H9 (cell line): Measurements from ENCODE around the gene JAG2. TPM values are rescaled to one million over a fixed set of nuclear protein-coding genes. Genes with fewer than 3 reads are reported as not detected.

Source experiments
- DNase-seq: peaks from one replicate; pipeline ENCODE4 v3.0.0-alpha.2; 2017
- H2AFZ ChIP-seq: one replicate; pipeline ENCODE4 v1.6.1; 2013; ENCODE audit warnings: mild to moderate bottlenecking, low read length, control low read depth, moderate library complexity
- H2AK5ac ChIP-seq: 2 replicates; pipeline ENCODE4 v1.6.1; 2013; ENCODE audit warnings: low read length, control low read depth, mixed read lengths; ENCODE audit not compliant: insufficient read length
- H2BK120ac ChIP-seq: one replicate; pipeline ENCODE4 v1.6.1; 2013; ENCODE audit warnings: low read depth, mild to moderate bottlenecking, low read length, control low read depth, inconsistent platforms; ENCODE audit not compliant: poor library complexity, severe bottlenecking
- H2BK12ac ChIP-seq: 2 replicates; pipeline ENCODE4 v1.6.1; 2013; ENCODE audit warnings: low read length, control low read depth, mixed read lengths, low read depth; ENCODE audit not compliant: insufficient read length
- H2BK15ac ChIP-seq: 2 replicates; pipeline ENCODE4 v1.6.1; 2013; ENCODE audit warnings: low read depth, low read length, control low read depth
- H2BK20ac ChIP-seq: one replicate; pipeline ENCODE4 v1.6.1; 2013; ENCODE audit warnings: low read depth, mild to moderate bottlenecking, low read length, control low read depth, inconsistent platforms; ENCODE audit not compliant: poor library complexity, severe bottlenecking
- H2BK5ac ChIP-seq: 2 replicates; pipeline ENCODE4 v1.6.1; 2013; ENCODE audit warnings: low read length, control low read depth, mixed read lengths; ENCODE audit not compliant: insufficient read length
- H3K14ac ChIP-seq: 2 replicates; pipeline ENCODE4 v1.6.1; 2013; ENCODE audit warnings: low read length, control low read depth; ENCODE audit not compliant: insufficient read depth
- H3K18ac ChIP-seq: 2 replicates; pipeline ENCODE4 v1.6.1; 2013; ENCODE audit warnings: low read depth, mild to moderate bottlenecking, mixed read lengths, low read length, control low read depth; ENCODE audit not compliant: insufficient read length
- H3K23ac ChIP-seq: 2 replicates; pipeline ENCODE4 v1.6.1; 2013; ENCODE audit warnings: low read length, control low read depth, mixed read lengths, low read depth; ENCODE audit not compliant: insufficient read length
- H3K23me2 ChIP-seq: 2 replicates; pipeline ENCODE4 v1.6.1; 2013; ENCODE audit warnings: low read depth, mild to moderate bottlenecking, mixed read lengths, low read length, control low read depth; ENCODE audit not compliant: insufficient read length, poor library complexity, severe bottlenecking
- H3K27ac ChIP-seq: 2 replicates; pipeline ENCODE4 v1.5.1; 2013; ENCODE audit warnings: low read length, control low read depth, mixed read lengths, low read depth; ENCODE audit not compliant: insufficient read length
- H3K27me3 ChIP-seq: 2 replicates; pipeline ENCODE4 v1.6.1; 2013; ENCODE audit warnings: low read length, control low read depth, inconsistent platforms; ENCODE audit not compliant: insufficient read depth
- H3K4ac ChIP-seq: 2 replicates; pipeline ENCODE4 v1.6.1; 2013; ENCODE audit warnings: low read depth, mild to moderate bottlenecking, control low read depth, inconsistent platforms, low read length, moderate library complexity
- H3K4me1 ChIP-seq: 2 replicates; pipeline ENCODE4 v1.6.1; 2013; ENCODE audit warnings: low read length, control low read depth, inconsistent platforms; ENCODE audit not compliant: insufficient read depth
- H3K4me2 ChIP-seq: 2 replicates; pipeline ENCODE4 v1.6.1; 2013; ENCODE audit warnings: low read length, control low read depth, mixed read lengths; ENCODE audit not compliant: insufficient read length, insufficient read depth
- H3K56ac ChIP-seq: 2 replicates; pipeline ENCODE4 v1.6.1; 2013; ENCODE audit warnings: low read depth, mild to moderate bottlenecking, mixed read lengths, low read length, control low read depth; ENCODE audit not compliant: insufficient read length
- H3K79me1 ChIP-seq: 2 replicates; pipeline ENCODE4 v1.6.1; 2013; ENCODE audit warnings: low read depth, mild to moderate bottlenecking, moderate library complexity, low read length, control low read depth, inconsistent platforms; ENCODE audit not compliant: insufficient read depth, poor library complexity, severe bottlenecking
- H3K79me2 ChIP-seq: 2 replicates; pipeline ENCODE4 v1.6.1; 2013; ENCODE audit warnings: low read length, control low read depth, inconsistent platforms; ENCODE audit not compliant: insufficient read depth
- H3K9ac ChIP-seq: 2 replicates; pipeline ENCODE4 v1.6.1; 2013; ENCODE audit warnings: low read length, control low read depth, mixed read lengths; ENCODE audit not compliant: insufficient read length; ENCODE audit errors: extremely low read depth
- H3K9me3 ChIP-seq: one replicate; pipeline ENCODE4 v1.6.1; 2013; ENCODE audit warnings: low read depth, low read length, inconsistent platforms; ENCODE audit not compliant: control insufficient read depth
- H3T11ph ChIP-seq: one replicate; pipeline ENCODE4 v1.6.1; 2013; ENCODE audit warnings: mild to moderate bottlenecking, low read length, control low read depth, inconsistent platforms
- H4K20me1 ChIP-seq: one replicate; pipeline ENCODE4 v1.6.1; 2013; ENCODE audit not compliant: control insufficient read depth, insufficient read length, insufficient read depth
- H4K5ac ChIP-seq: 2 replicates; pipeline ENCODE4 v1.6.1; 2013; ENCODE audit warnings: low read depth, mild to moderate bottlenecking, mixed read lengths, low read length, control low read depth; ENCODE audit not compliant: insufficient read length
- H4K8ac ChIP-seq: replicated peaks from 2 replicates; pipeline ENCODE4 v1.6.1; 2013; ENCODE audit warnings: low read length, control low read depth, mixed read lengths, low read depth; ENCODE audit not compliant: insufficient read length
- H4K91ac ChIP-seq: 2 replicates; pipeline ENCODE4 v1.6.1; 2013; ENCODE audit warnings: low read depth, mild to moderate bottlenecking, moderate library complexity, mixed read lengths, low read length, control low read depth; ENCODE audit not compliant: insufficient read length
- H3K27ac Mint-ChIP-seq, 3 experiments: 2 replicates in 2 of 3; 3 replicates in 1 of 3; pipeline ENCODE4 v1.8.0; 2020 to 2021; ENCODE audit warnings: mixed read lengths in 3 of 3, mild to moderate bottlenecking in 1 of 3, moderate library complexity in 1 of 3
- H3K27me3 Mint-ChIP-seq: 2 replicates; pipeline ENCODE4 v1.8.0; 2021; ENCODE audit warnings: low read depth, mild to moderate bottlenecking, moderate library complexity, mixed read lengths
- H3K36me3 Mint-ChIP-seq, 3 experiments: 2 replicates in 2 of 3; 3 replicates in 1 of 3; pipeline ENCODE4 v1.8.0; 2020 to 2021; ENCODE audit warnings: low read depth in 3 of 3, mixed read lengths in 3 of 3; ENCODE audit not compliant: insufficient read depth in 1 of 3
- H3K4me1 Mint-ChIP-seq, 2 experiments: 2 replicates each; pipeline ENCODE4 v1.8.0; 2020; ENCODE audit warnings: mixed read lengths in 2 of 2
- H3K4me3 Mint-ChIP-seq, 2 experiments: 2 replicates in 1 of 2; 3 replicates in 1 of 2; pipeline ENCODE4 v1.8.0; 2020 to 2021; ENCODE audit warnings: mild to moderate bottlenecking in 2 of 2, mixed read lengths in 2 of 2, moderate library complexity in 1 of 2
- H3K9me3 Mint-ChIP-seq, 2 experiments: 2 replicates in 1 of 2; 3 replicates in 1 of 2; pipeline ENCODE4 v1.8.0; 2020; ENCODE audit warnings: mild to moderate bottlenecking in 2 of 2, mixed read lengths in 2 of 2, moderate library complexity in 1 of 2
- CTCF ChIP-seq: fragments of 200-600 bp; sonication (generic); conservative IDR thresholded peaks from 3 replicates; pipeline ENCODE4 v1.8.0; 2021; ENCODE audit warnings: antibody characterized with exemption, mild to moderate bottlenecking
- WGBS: extraction: QIAGEN DNeasy Blood & Tissue Kit; methylation state at CpG from one replicate; pipeline ENCODE4 v1.1.7; 2013; ENCODE audit warnings: missing lambda C conversion rate, low lambda C conversion rate, mixed read lengths; ENCODE audit not compliant: insufficient read length; ENCODE audit errors: extremely low coverage; 5-methylcytosine and 5-hydroxymethylcytosine counted together
- total RNA-seq: library from RNA; stranded (reverse); gene quantifications from 2 replicates; pipeline ENCODE4 v1.2.1, GENCODE V29; 2021

The JAG2 gene
- total RNA-seq, 1 experiment from 2014 or later: 11.4 TPM

DNA sequence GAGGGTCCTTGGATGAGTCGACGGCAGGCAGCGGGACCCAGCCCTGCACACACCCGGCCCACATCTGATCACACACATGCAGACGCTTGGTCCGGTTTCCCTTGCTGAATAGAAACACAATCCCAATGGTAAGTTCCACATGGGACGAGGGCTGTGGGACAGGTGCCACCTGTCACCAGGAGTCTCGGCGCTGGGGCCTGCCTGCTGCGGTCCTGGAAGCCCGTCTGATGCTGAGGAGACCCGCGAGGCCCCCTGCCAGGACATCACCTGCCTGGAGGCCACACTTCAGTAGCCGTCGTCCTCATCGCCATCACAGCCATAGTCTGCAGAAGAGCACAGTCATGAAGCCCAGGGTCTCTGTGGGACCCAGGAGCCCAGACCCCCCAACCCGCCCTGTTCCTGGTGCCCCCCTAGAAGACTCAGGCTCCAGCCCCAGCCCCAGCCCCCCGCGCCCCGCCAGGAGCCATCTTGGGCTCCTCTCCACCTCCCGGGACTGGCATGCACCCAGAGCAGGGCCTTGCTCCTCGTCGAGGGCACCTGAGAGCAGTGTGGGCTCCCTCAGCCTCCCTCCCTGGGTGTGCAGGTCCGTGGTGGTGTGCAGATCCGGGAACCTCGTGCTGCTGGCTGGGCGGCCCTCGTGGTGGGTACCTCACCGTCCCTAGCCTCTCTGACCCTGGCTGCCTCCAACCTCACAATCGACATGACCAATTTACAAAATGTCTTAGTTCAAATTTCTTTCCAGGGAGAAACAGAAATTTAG lies 41.9 kb upstream of the JAG2 start:
- H3T11ph ChIP-seq: no peak overlapping the region
- no peaks in the 10 kb centered on the region for H4K20me1 ChIP-seq
- Mint-ChIP-seq H3K4me3 (no peak overlapping the region), H3K27me3 (no peaks in the 10 kb centered on the region; the same call in 1 of the 2 replicates), H3K36me3 (no peaks in the 10 kb centered on the region; a peak in 3 of 7 replicates), H3K27ac (no peak overlapping the region), H3K4me1 (no peaks in the 10 kb centered on the region; a peak in 2 of 4 replicates), H3K9me3 (no peaks in the 10 kb centered on the region; a peak in 1 of 5 replicates)
- H2BK120ac ChIP-seq: no peak overlapping the region
- TF ChIP-seq CTCF: no peak
- H3K4me2 ChIP-seq: no peak overlapping the region
- no peak for DNase-seq
- no peak overlapping the region for H3K18ac ChIP-seq
- H3K27ac ChIP-seq: no peak overlapping the region
- no peaks in the 10 kb centered on the region for H3K27me3 ChIP-seq
- no peaks in the 10 kb centered on the region for H3K79me1 ChIP-seq
- H2BK5ac ChIP-seq: no peak overlapping the region
- no peak overlapping the region for H3K23ac ChIP-seq
- WGBS: no CpG with 5 or more reads among the region's 30 CpGs
- H4K91ac ChIP-seq: no peak overlapping the region
- H3K56ac ChIP-seq: no peak overlapping the region
- no peak overlapping the region for H2BK20ac ChIP-seq
- H3K9ac ChIP-seq: no peak overlapping the region
- H3K4me1 ChIP-seq: no peaks in the 10 kb centered on the region
- no peak overlapping the region for H3K4ac ChIP-seq
- no peak overlapping the region for H4K8ac ChIP-seq
- no peaks in the 10 kb centered on the region for H3K79me2 ChIP-seq
- H4K5ac ChIP-seq: no peak overlapping the region
- no peaks in the 10 kb centered on the region for H3K23me2 ChIP-seq
- no peak overlapping the region for H2AK5ac ChIP-seq
- no peak overlapping the region for H2BK12ac ChIP-seq
- H3K9me3 ChIP-seq: no peaks in the 10 kb centered on the region
- H2AFZ ChIP-seq: no peak overlapping the region
- H3K14ac ChIP-seq: no peak overlapping the region
- no peak overlapping the region for H2BK15ac ChIP-seq
